Measurements from ENCODE around the gene PLA2G2E. TPM values are rescaled to one million over a fixed set of nuclear protein-coding genes. Genes with fewer than 3 reads are reported as not detected.

The PLA2G2E gene, protein sequence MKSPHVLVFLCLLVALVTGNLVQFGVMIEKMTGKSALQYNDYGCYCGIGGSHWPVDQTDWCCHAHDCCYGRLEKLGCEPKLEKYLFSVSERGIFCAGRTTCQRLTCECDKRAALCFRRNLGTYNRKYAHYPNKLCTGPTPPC
- total RNA-seq (not detected), polyA plus RNA-seq (ENCODE audit: insufficient read depth, low read depth, low replicate concordance) (not detected)
- long read RNA-seq, donor 1 = 0 reads
- long read RNA-seq, donor 2 = 0 reads
- long read RNA-seq, donor 3 = 0 reads
- long read RNA-seq, donor 4 = 0 reads
- long read RNA-seq, donor 5 = 0 reads
- long read RNA-seq, donor 6 = 0 reads
- long read RNA-seq, donor 7 = 0 reads
- long read RNA-seq, donor 8 = 0 reads
- long read RNA-seq, donor 9 = 0 reads
- long read RNA-seq, donor 10 = 0 reads

DNA sequence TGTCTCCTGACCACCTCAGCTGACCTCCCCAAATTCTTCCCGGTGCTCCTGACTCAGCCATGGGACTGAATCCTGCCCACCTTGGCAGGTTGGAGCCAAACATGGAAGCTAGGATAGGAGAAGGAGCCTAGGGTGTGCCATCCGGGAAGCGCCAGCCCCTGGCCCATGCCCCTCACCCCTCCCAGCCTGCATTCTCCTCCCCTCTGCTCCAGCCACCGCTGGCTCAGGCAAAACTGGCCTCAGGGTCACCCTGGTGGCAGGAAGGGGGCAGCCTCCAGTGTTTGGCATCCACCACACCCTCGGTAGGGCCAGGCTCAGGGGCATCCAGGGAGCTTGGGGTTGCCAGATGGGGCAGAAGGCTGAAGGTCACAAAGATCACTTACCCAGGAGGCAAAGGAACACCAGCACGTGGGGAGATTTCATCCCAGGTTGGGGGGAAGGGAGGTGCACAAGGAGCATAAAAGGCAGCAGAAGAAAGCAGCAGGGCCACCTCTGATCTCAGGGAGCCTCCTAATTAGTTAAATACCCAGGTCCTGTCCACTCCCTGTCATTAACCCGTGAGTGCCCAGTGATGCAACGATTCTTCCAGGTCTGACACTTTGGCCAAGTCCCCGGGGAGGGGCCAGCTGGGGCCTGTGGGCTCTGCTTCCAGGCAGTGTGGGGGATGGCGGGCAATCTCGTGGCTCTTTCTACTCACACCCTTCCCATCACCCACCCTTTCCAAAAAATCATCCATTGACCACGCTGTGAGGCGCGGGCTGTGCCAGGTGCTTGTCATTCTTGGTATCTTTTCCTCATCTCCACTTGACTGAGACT is at the start of gene PLA2G2E:
PLA2G2E (minus strand) TSS at position 481 of the 816 bp plus-strand sequence; CDS start at position 423, 58 bp downstream.
- intact Hi-C loops (cut with DNase I) = no loop called here

DNA sequence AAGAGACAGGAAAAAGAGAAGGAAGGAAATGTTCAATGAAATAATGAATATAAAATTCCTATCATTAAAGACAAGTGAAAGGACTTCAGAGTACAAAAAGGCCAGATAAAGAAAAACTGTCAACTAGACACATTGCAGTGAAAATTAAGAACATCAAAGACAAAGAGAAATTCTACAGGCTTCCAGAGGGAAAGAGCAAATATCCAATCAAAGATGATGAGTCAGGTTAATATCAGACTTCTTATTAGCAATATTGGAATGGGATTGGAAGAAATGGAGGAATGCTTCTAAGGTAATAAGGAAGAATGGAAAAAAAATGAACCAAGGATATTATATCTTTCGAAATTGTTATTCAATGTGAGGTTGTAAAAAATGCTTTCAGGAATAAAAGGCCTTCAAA is 48.2 kb upstream of the PLA2G2E start:
- TF ChIP-seq CTCF (IDR thresholded peaks at IDR 0.05; ENCODE audit: borderline replicate concordance, extremely low read depth, insufficient read depth) = no peak
- Histone ChIP-seq H3K27me3 (ENCODE audit: control insufficient read depth, insufficient read depth, low read length) (no peaks in the 10 kb centered on the region), H3K27ac (ENCODE audit: low read depth in 2 of 2, low read length in 2 of 2) (no peak overlapping the region), H3K9me3 (ENCODE audit: control insufficient read depth in 2 of 3, insufficient read depth in 1 of 3, low read length in 3 of 3) (no peaks in the 10 kb centered on the region), H3K4me3 (ENCODE audit: low read length in 3 of 3) (no peak overlapping the region), H3K36me3 (ENCODE audit: control insufficient read depth in 2 of 3, insufficient read depth in 3 of 3, low read length in 3 of 3) (no peaks in the 10 kb centered on the region), H3K9ac (ENCODE audit: low read length in 3 of 3) (no peak overlapping the region), H3K4me1 (ENCODE audit: control insufficient read depth in 2 of 3, insufficient read depth in 2 of 3, low read depth in 1 of 3, low read length in 3 of 3) (peaks cover 0 to 2% (median 0%) of the 10 kb centered on the region in 3 donors)
- intact Hi-C loops (cut with DNase I) = no loop called here
- no peak for DNase-seq
- no peak for FAIRE-seq

More for the DNA sequence above, at the start of gene PLA2G2E:
- H3K27me3 ChIP-seq (ENCODE audit: control insufficient read depth, insufficient read depth, low read length) = no peaks in the 10 kb centered on the region
- H3K9ac ChIP-seq (ENCODE audit: low read length in 3 of 3) = no peak within 1 kb of the TSS
- H3K4me3 ChIP-seq (ENCODE audit: low read length in 3 of 3) = no peak within 1 kb of the TSS
- no peak within 1 kb of the TSS for H3K27ac ChIP-seq (ENCODE audit: low read depth in 2 of 2, low read length in 2 of 2)
- no peak for FAIRE-seq
- TF ChIP-seq CTCF (IDR thresholded peaks at IDR 0.05; ENCODE audit: borderline replicate concordance, extremely low read depth, insufficient read depth) = no peak
- peak in 1 of 5 donors; percentile 34 for DNase-seq
- H3K4me1 ChIP-seq (ENCODE audit: control insufficient read depth in 2 of 3, insufficient read depth in 2 of 3, low read depth in 1 of 3, low read length in 3 of 3) = no peaks in the 10 kb centered on the region
- no peaks in the 10 kb centered on the region for H3K9me3 ChIP-seq (ENCODE audit: control insufficient read depth in 2 of 3, insufficient read depth in 1 of 3, low read length in 3 of 3)
- no peaks in the 10 kb centered on the region for H3K36me3 ChIP-seq (ENCODE audit: control insufficient read depth in 2 of 3, insufficient read depth in 3 of 3, low read length in 3 of 3)

- FAIRE-seq (no peak), DNase-seq (no peak)
- H3K36me3 ChIP-seq (ENCODE audit: control insufficient read depth in 2 of 3, insufficient read depth in 3 of 3, low read length in 3 of 3) = no peaks in the 10 kb centered on the region
- H3K4me3 ChIP-seq (ENCODE audit: low read length in 3 of 3) = no peak overlapping the region
- intact Hi-C loops (cut with DNase I) = no loop called here
- H3K27ac ChIP-seq (ENCODE audit: low read depth in 2 of 2, low read length in 2 of 2) = no peak overlapping the region
- no peak overlapping the region for H3K9ac ChIP-seq (ENCODE audit: low read length in 3 of 3)
- H3K9me3 ChIP-seq (ENCODE audit: control insufficient read depth in 2 of 3, insufficient read depth in 1 of 3, low read length in 3 of 3) = no peaks in the 10 kb centered on the region
- H3K4me1 ChIP-seq (ENCODE audit: control insufficient read depth in 2 of 3, insufficient read depth in 2 of 3, low read depth in 1 of 3, low read length in 3 of 3) = peaks cover 0 to 2% (median 0%) of the 10 kb centered on the region in 3 donors
- TF ChIP-seq CTCF (IDR thresholded peaks at IDR 0.05; ENCODE audit: borderline replicate concordance, extremely low read depth, insufficient read depth) = no peak
- no peaks in the 10 kb centered on the region for H3K27me3 ChIP-seq (ENCODE audit: control insufficient read depth, insufficient read depth, low read length)
These were observed 46.7 kb upstream of the PLA2G2E start for GRCh38 chr1:19969898-19970660.

Data from kidney (tissue), 22 donors.